HEK293 (cell line): ENCODE results near the gene VDAC1.

Source experiments
- CTCF ChIA-PET: fragments of 350-600 bp; formaldehyde crosslinking; extraction: SDS; loops from one replicate; lab custom pipeline; 2021; ENCODE audit warnings: antibody characterized with exemption; lab: Yijun Ruan, JAX
- POLR2A ChIA-PET: fragments of 300-600 bp; formaldehyde crosslinking; extraction: SDS; loops from one replicate; lab custom pipeline; 2020; ENCODE audit warnings: antibody characterized with exemption, inconsistent platforms; lab: Yijun Ruan, JAX
- H3K27ac ChIP-seq: fragments of 200-500 bp; sonication (Bioruptor generic); 2 replicates; pipeline ENCODE4 v1.5.1; 2014; ENCODE audit warnings: low read depth, low read length, control low read depth, inconsistent platforms; ENCODE audit errors: extremely low read depth
- H3K36me3 ChIP-seq, 2 experiments: fragments of 200-500 bp in 1 of 2; sonication (Bioruptor generic) in 1 of 2; 1 replicate in 1 of 2; 2 replicates in 1 of 2; pipeline ENCODE4 v1.5.1; 2014 to 2017; ENCODE audit warnings: inconsistent platforms in 2 of 2, low read length in 2 of 2; ENCODE audit not compliant: control insufficient read depth in 2 of 2, insufficient read depth in 1 of 2
- H3K4me1 ChIP-seq: fragments of 200-500 bp; sonication (Bioruptor generic); 2 replicates; pipeline ENCODE4 v1.5.1; 2014; ENCODE audit warnings: mild to moderate bottlenecking, low read length, inconsistent platforms; ENCODE audit not compliant: control insufficient read depth, insufficient read depth
- H3K4me3 ChIP-seq: 2 replicates; pipeline ENCODE4 v1.5.1; 2011; ENCODE audit warnings: low read depth, mild to moderate bottlenecking, control low read depth, low read length, moderate library complexity
- H3K9me3 ChIP-seq: fragments of 200-500 bp; sonication (Bioruptor generic); 2 replicates; pipeline ENCODE4 v1.5.1; 2014; ENCODE audit warnings: low read depth, low read length, inconsistent platforms; ENCODE audit not compliant: control insufficient read depth, insufficient read depth
- EGR2 ChIP-seq: fragments of 450-650 bp; formaldehyde crosslinking; IDR thresholded peaks from 2 replicates; pipeline ENCODE4 v1.5.1; 2016; ENCODE audit warnings: low read depth, missing biosample characterization, missing genetic modification characterization
- ELK4 ChIP-seq: IDR thresholded peaks from 2 replicates; pipeline ENCODE4 v1.6.1; 2011; ENCODE audit warnings: mild to moderate bottlenecking, low read depth, low read length, borderline replicate concordance
- FEZF1 ChIP-seq: fragments of 450-650 bp; formaldehyde crosslinking; IDR thresholded peaks from 2 replicates; pipeline ENCODE4 v1.5.1; 2016; ENCODE audit warnings: missing biosample characterization, missing genetic modification characterization
- HOXD13 ChIP-seq: sonication (generic); formaldehyde crosslinking; IDR thresholded peaks from 2 replicates; pipeline ENCODE4 v1.8.0; 2022; ENCODE audit warnings: missing genetic modification reagents, borderline replicate concordance
- KLF1 ChIP-seq: fragments of 450-650 bp; formaldehyde crosslinking; IDR thresholded peaks from 2 replicates; pipeline ENCODE4 v1.5.1; 2016; ENCODE audit warnings: missing biosample characterization, missing genetic modification characterization
- MEIS1 ChIP-seq: sonication (generic); formaldehyde crosslinking; IDR thresholded peaks from 2 replicates; pipeline ENCODE4 v1.8.1; 2022; ENCODE audit warnings: missing genetic modification reagents, mild to moderate bottlenecking, borderline replicate concordance
- MYNN ChIP-seq: fragments of 450-650 bp; formaldehyde crosslinking; IDR thresholded peaks from 2 replicates; pipeline ENCODE4 v1.5.1; 2016; ENCODE audit warnings: missing biosample characterization, missing genetic modification characterization, borderline replicate concordance
- OSR2 ChIP-seq: fragments of 450-650 bp; formaldehyde crosslinking; IDR thresholded peaks from 2 replicates; pipeline ENCODE4 v1.5.1; 2016; ENCODE audit warnings: missing biosample characterization, missing genetic modification characterization
- REST ChIP-seq: fragments of 450-650 bp; formaldehyde crosslinking; IDR thresholded peaks from 2 replicates; pipeline ENCODE4 v1.5.1; 2016; ENCODE audit warnings: missing biosample characterization, missing genetic modification characterization
- SP2 ChIP-seq: fragments of 450-650 bp; formaldehyde crosslinking; IDR thresholded peaks from 2 replicates; pipeline ENCODE4 v1.5.1; 2016; ENCODE audit warnings: missing biosample characterization, missing genetic modification characterization
- ZBTB17 ChIP-seq: fragments of 450-650 bp; formaldehyde crosslinking; IDR thresholded peaks from 2 replicates; pipeline ENCODE4 v1.5.1; 2016; ENCODE audit warnings: missing biosample characterization, missing genetic modification characterization
- ZFP37 ChIP-seq: fragments of 450-650 bp; formaldehyde crosslinking; IDR thresholded peaks from 2 replicates; pipeline ENCODE4 v1.5.1; 2016; ENCODE audit warnings: missing biosample characterization, missing genetic modification characterization
- ZNF146 ChIP-seq: fragments of 450-650 bp; formaldehyde crosslinking; IDR thresholded peaks from 2 replicates; pipeline ENCODE4 v1.5.1; 2016; ENCODE audit warnings: missing biosample characterization, missing genetic modification characterization
- ZNF16 ChIP-seq: fragments of 450-650 bp; formaldehyde crosslinking; IDR thresholded peaks from 2 replicates; pipeline ENCODE4 v1.5.1; 2016; ENCODE audit warnings: low read depth, missing biosample characterization, missing genetic modification characterization
- ZNF280D ChIP-seq: fragments of 450-650 bp; formaldehyde crosslinking; IDR thresholded peaks from 2 replicates; pipeline ENCODE4 v1.5.1; 2016; ENCODE audit warnings: missing biosample characterization, missing genetic modification characterization
- ZNF350 ChIP-seq: fragments of 450-650 bp; formaldehyde crosslinking; IDR thresholded peaks from 2 replicates; pipeline ENCODE4 v1.5.0; 2017; ENCODE audit warnings: missing biosample characterization, mild to moderate bottlenecking, missing genetic modification characterization
- ZNF366 ChIP-seq: fragments of 450-650 bp; formaldehyde crosslinking; conservative IDR thresholded peaks from 2 replicates; pipeline ENCODE4 v1.5.1; 2016; ENCODE audit warnings: missing biosample characterization, missing genetic modification characterization
- ZNF398 ChIP-seq: fragments of 450-650 bp; formaldehyde crosslinking; IDR thresholded peaks from 2 replicates; pipeline ENCODE4 v1.5.1; 2017; ENCODE audit warnings: missing biosample characterization, missing genetic modification characterization
- ZNF449 ChIP-seq: fragments of 450-650 bp; formaldehyde crosslinking; IDR thresholded peaks from 2 replicates; pipeline ENCODE4 v1.5.1; 2017; ENCODE audit warnings: missing biosample characterization, mild to moderate bottlenecking, missing genetic modification characterization, moderate library complexity
- ZNF548 ChIP-seq: fragments of 450-650 bp; formaldehyde crosslinking; IDR thresholded peaks from 2 replicates; pipeline ENCODE4 v1.5.1; 2016; ENCODE audit warnings: missing biosample characterization, missing genetic modification characterization
- ZNF580 ChIP-seq: fragments of 450-650 bp; formaldehyde crosslinking; IDR thresholded peaks from 2 replicates; pipeline ENCODE4 v1.5.1; 2016; ENCODE audit warnings: missing biosample characterization, missing genetic modification characterization
- ZNF624 ChIP-seq: fragments of 450-650 bp; formaldehyde crosslinking; IDR thresholded peaks from 2 replicates; pipeline ENCODE4 v1.5.1; 2017; ENCODE audit warnings: missing biosample characterization, missing genetic modification characterization
- ZNF626 ChIP-seq: fragments of 450-650 bp; sonication (Bioruptor Pico); formaldehyde crosslinking; IDR thresholded peaks from 2 replicates; pipeline ENCODE4 v1.5.1; 2018; ENCODE audit warnings: missing biosample characterization, missing genetic modification characterization, inconsistent platforms
- ZNF830 ChIP-seq: fragments of 450-650 bp; IDR thresholded peaks from 2 replicates; pipeline ENCODE4 v1.5.0; 2018; ENCODE audit warnings: missing biosample characterization, missing genetic modification characterization, low read depth, mild to moderate bottlenecking, moderate library complexity

Gene VDAC1

GRCh38 chr5:134024811-134025210 is 20.0 kb upstream of the VDAC1 start:
- ChIA-PET CTCF (interaction anchor here (0.7 to 1.0 kb wide), 2 partner anchors 11 to 17 kb away, joined by 3 to 5 read pairs; no protein-coding TSS in a partner anchor), POLR2A (interaction anchor here (0.7 kb wide), 1 partner anchor 152 kb away, joined by 4 read pairs; the partner anchor contains the start of gene SKP1)
- H3K4me1 ChIP-seq, result no peaks in the 10 kb centered on the region

GRCh38 chr5:134022333-134022732 is 17.6 kb upstream of the VDAC1 start:
- H3K36me3 ChIP-seq, result no peaks in the 10 kb centered on the region
- no peaks in the 10 kb centered on the region for H3K9me3 ChIP-seq
- ChIA-PET CTCF (interaction anchor here (1.0 kb wide), 1 partner anchor 118 kb away, joined by 4 read pairs; no protein-coding TSS in a partner anchor), POLR2A (no interaction called here)
- H3K4me3 ChIP-seq, result no peak overlapping the region
- H3K27ac ChIP-seq, result no peak overlapping the region
- no peaks in the 10 kb centered on the region for H3K4me1 ChIP-seq
- no peak for TF ChIP-seq ZNF146 (tag by site-specific recombination)
- TF ChIP-seq ZNF280D (tag by site-specific recombination), result no peak
- TF ChIP-seq KLF1 (tag by site-specific recombination), result no peak
- no peak for TF ChIP-seq ZNF366 (tag by site-specific recombination)
- no peak for TF ChIP-seq ZNF398 (tag by site-specific recombination)
- TF ChIP-seq ELK4, result no peak
- no peak for TF ChIP-seq ZNF580 (tag by site-specific recombination)
- TF ChIP-seq ZFP37 (tag by site-specific recombination), result no peak
- no peak for TF ChIP-seq ZNF626 (tag by site-specific recombination)
- no peak for TF ChIP-seq SP2 (tag by site-specific recombination)
- no peak for TF ChIP-seq ZNF350
- TF ChIP-seq ZNF449 (tag by site-specific recombination), result no peak

More at GRCh38 chr5:134024811-134025210, 20.0 kb upstream of the VDAC1 start:
- TF ChIP-seq OSR2 (tag by site-specific recombination) (no peak), REST (no peak), ZNF16 (tag by site-specific recombination) (no peak), MYNN (tag by site-specific recombination) (no peak), ZNF548 (tag by site-specific recombination) (no peak), HOXD13 (no peak), MEIS1 (CRISPR knock-in tag) (no peak), ZNF624 (no peak), ZBTB17 (tag by site-specific recombination) (no peak), FEZF1 (no peak), ZNF830 (no peak), EGR2 (no peak)
- Histone ChIP-seq H3K9me3 (no peaks in the 10 kb centered on the region), H3K4me3 (no peak overlapping the region), H3K36me3 (no peaks in the 10 kb centered on the region), H3K27ac (no peak overlapping the region)
